Stomach smooth muscle (tissue), 2 donors: ENCODE data around the gene TPM2.

Experiments
- H3K27ac ChIP-seq: one replicate; pipeline ENCODE4 v1.7.0; 2013; ENCODE audit warnings: mild to moderate bottlenecking, low read length, inconsistent platforms
- H3K27me3 ChIP-seq, 2 donors: one replicate each; pipeline ENCODE4 v1.7.0; 2013; ENCODE audit warnings: low read length in 2 of 2; ENCODE audit not compliant: insufficient read depth in 2 of 2, control insufficient read depth in 1 of 2
- H3K36me3 ChIP-seq, 2 donors: one replicate each; pipeline ENCODE4 v1.7.0; 2013; ENCODE audit warnings: low read length in 2 of 2; ENCODE audit not compliant: control insufficient read depth in 2 of 2, insufficient read depth in 2 of 2
- H3K4me1 ChIP-seq: one replicate; pipeline ENCODE4 v1.7.0; 2013; ENCODE audit warnings: low read length; ENCODE audit not compliant: control insufficient read depth, insufficient read depth
- H3K4me3 ChIP-seq, 2 donors: one replicate each; pipeline ENCODE4 v1.7.0; 2013; ENCODE audit warnings: low read length in 2 of 2
- H3K9ac ChIP-seq, 2 donors: one replicate each; pipeline ENCODE4 v1.7.0; 2013; ENCODE audit warnings: low read length in 2 of 2, mild to moderate bottlenecking in 1 of 2
- H3K9me3 ChIP-seq, 2 donors: one replicate each; pipeline ENCODE4 v1.7.0; 2013; ENCODE audit warnings: low read length in 2 of 2; ENCODE audit not compliant: control insufficient read depth in 2 of 2
- donor health status: healthy.
- donor health status: Pancreatic carcinoma.

The TPM2 gene

DNA sequence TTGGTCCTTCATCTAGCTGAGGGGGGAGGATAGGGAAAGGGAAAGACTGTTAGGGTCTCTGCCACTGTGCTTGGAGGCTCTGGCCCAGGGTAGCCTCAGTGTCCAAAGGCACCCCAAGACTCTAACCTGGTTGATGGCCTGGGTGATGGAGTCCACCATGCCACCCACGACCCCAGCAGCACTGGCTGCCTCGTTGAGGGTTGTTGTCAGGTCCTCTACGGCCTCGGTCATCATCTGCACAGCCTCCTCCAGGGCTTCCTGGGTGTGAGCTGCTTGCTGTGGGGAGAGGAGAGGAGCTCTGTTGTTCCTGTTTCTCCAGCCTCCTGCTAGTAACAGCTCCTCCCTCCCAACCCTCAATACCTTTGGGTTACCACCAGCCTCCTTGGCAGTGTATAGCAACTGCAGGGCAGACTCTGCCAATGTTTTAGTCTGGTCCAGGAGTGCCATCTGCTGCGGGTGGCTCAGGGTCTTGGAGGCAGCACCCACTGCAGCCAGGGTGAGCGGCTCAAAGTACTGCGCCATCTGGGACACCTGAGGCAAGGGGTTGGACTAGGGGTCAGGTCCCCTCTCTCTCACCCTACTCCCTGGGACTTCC, 16.2 kb upstream of the TPM2 start:
- H3K36me3 ChIP-seq, result peaks cover 82 to 85% of the 10 kb centered on the region in 2 donors
- no peaks in the 10 kb centered on the region for H3K9me3 ChIP-seq
- H3K27ac ChIP-seq, result peak overlapping the region; percentile 46
- H3K4me3 ChIP-seq, result no peak overlapping the region
- H3K9ac ChIP-seq, result no peak overlapping the region
- H3K27me3 ChIP-seq, result no peaks in the 10 kb centered on the region
- no peaks in the 10 kb centered on the region for H3K4me1 ChIP-seq

- H3K4me3 ChIP-seq, result no peak overlapping the region
- H3K9me3 ChIP-seq, result no peaks in the 10 kb centered on the region
- H3K36me3 ChIP-seq, result peaks cover 82 to 85% of the 10 kb centered on the region in 2 donors
- peak overlapping the region; percentile 46 for H3K27ac ChIP-seq
- no peak overlapping the region for H3K9ac ChIP-seq
- H3K4me1 ChIP-seq, result no peaks in the 10 kb centered on the region
- H3K27me3 ChIP-seq, result no peaks in the 10 kb centered on the region
These were observed 15.6 kb upstream of the TPM2 start for GRCh38 chr9:35705372-35705771.

DNA sequence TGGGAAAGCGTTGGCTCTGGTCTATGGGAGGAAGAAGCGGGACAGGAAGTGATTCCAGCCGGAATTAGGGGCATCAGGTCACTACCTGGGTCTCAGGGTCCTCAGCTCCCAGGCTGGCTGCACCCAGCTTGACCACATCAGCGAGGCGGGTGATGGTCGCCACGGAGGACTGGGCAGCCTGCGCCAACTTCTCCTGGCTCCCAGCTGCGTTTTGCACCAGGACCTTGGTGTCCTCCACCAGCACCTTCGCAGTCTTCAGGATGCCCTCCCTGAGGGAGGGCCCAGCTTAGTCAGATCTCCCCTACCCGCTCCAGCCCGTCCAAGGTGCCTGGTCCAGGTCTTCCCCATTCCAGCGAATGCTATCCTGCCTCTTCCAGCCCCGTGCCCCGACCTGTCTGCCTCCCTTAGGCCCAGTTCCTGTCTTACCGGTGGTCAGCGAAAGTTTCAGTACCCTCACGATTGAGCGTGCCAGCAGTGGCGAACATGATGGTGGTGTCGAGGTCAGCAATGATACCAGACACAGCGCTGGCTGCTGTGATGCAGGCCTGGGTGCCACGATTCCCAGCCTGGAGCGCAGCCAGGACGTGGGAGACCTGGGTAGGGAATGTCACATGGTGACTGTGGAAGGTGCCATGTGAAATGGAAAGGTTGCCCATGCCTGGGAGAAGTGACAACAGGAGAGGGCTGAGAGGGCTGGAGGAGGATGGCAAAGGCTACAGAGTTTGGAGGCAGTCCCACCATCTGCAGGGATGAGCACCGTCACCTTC, 14.4 kb upstream of the TPM2 start:
- peaks cover 92 to 93% of the 10 kb centered on the region in 2 donors for H3K36me3 ChIP-seq
- no peak overlapping the region for H3K9ac ChIP-seq
- H3K27ac ChIP-seq, result no peak overlapping the region
- H3K27me3 ChIP-seq, result no peaks in the 10 kb centered on the region
- no peak overlapping the region for H3K4me3 ChIP-seq
- H3K9me3 ChIP-seq, result no peaks in the 10 kb centered on the region
- peaks cover 3% of the 10 kb centered on the region for H3K4me1 ChIP-seq

GRCh38 chr9:35702696-35703095, 13.0 kb upstream of the TPM2 start:
- Histone ChIP-seq H3K27me3 (no peaks in the 10 kb centered on the region), H3K4me3 (no peak overlapping the region), H3K9ac (no peak overlapping the region), H3K36me3 (peaks cover 93 to 97% of the 10 kb centered on the region in 2 donors), H3K4me1 (peaks cover 5% of the 10 kb centered on the region), H3K27ac (no peak overlapping the region), H3K9me3 (no peaks in the 10 kb centered on the region)

GRCh38 chr9:35700942-35701341, 11.2 kb upstream of the TPM2 start:
- Histone ChIP-seq H3K4me1 (peaks cover 18% of the 10 kb centered on the region), H3K9me3 (no peaks in the 10 kb centered on the region), H3K27me3 (no peaks in the 10 kb centered on the region), H3K4me3 (no peak overlapping the region), H3K9ac (no peak overlapping the region), H3K27ac (peak overlapping the region; percentile 33), H3K36me3 (peaks cover 92 to 95% of the 10 kb centered on the region in 2 donors)

GRCh38 chr9:35700031-35700430, 10.3 kb upstream of the TPM2 start:
- H3K9ac ChIP-seq, result no peak overlapping the region
- H3K27me3 ChIP-seq, result no peaks in the 10 kb centered on the region
- H3K27ac ChIP-seq, result peak overlapping the region; percentile 84
- no peaks in the 10 kb centered on the region for H3K9me3 ChIP-seq
- peaks cover 86 to 88% of the 10 kb centered on the region in 2 donors for H3K36me3 ChIP-seq
- no peak overlapping the region for H3K4me3 ChIP-seq
- peaks cover 21% of the 10 kb centered on the region for H3K4me1 ChIP-seq

DNA sequence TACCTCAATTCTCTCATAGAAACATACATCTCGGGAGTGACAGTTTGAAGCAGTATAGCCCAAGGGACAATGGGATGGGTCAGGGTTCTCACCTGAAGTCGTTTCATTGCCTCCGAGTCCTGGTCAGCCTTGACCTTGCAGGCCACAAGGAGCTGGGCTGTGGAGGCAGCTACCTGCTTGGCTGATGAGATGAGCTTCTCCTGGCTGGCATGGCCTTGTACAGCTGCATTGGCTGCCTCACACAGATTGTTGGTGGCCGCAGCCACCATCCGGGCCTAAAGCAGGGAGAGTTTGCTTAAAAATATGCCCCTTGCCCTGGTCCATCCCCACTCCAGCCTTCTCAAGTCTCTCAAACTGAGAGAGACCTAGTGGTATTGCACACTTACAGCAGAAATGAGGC, 8.5 kb upstream of the TPM2 start:
- peak overlapping the region; percentile 84 for H3K27ac ChIP-seq
- no peaks in the 10 kb centered on the region for H3K9me3 ChIP-seq
- H3K27me3 ChIP-seq, result no peaks in the 10 kb centered on the region
- peaks cover 68 to 70% of the 10 kb centered on the region in 2 donors for H3K36me3 ChIP-seq
- H3K9ac ChIP-seq, result no peak overlapping the region
- H3K4me1 ChIP-seq, result peaks cover 22% of the 10 kb centered on the region
- no peak overlapping the region for H3K4me3 ChIP-seq

- no peaks in the 10 kb centered on the region for H3K9me3 ChIP-seq
- H3K36me3 ChIP-seq, result peaks cover 61 to 64% of the 10 kb centered on the region in 2 donors
- peaks cover 22% of the 10 kb centered on the region for H3K4me1 ChIP-seq
- no peak overlapping the region for H3K4me3 ChIP-seq
- H3K27ac ChIP-seq, result peak overlapping the region; percentile 84
- peak overlapping the region in 1 of 2 donors; percentile 43 for H3K9ac ChIP-seq
- H3K27me3 ChIP-seq, result no peaks in the 10 kb centered on the region
These were observed 7.8 kb upstream of the TPM2 start for GRCh38 chr9:35697486-35697885.

DNA sequence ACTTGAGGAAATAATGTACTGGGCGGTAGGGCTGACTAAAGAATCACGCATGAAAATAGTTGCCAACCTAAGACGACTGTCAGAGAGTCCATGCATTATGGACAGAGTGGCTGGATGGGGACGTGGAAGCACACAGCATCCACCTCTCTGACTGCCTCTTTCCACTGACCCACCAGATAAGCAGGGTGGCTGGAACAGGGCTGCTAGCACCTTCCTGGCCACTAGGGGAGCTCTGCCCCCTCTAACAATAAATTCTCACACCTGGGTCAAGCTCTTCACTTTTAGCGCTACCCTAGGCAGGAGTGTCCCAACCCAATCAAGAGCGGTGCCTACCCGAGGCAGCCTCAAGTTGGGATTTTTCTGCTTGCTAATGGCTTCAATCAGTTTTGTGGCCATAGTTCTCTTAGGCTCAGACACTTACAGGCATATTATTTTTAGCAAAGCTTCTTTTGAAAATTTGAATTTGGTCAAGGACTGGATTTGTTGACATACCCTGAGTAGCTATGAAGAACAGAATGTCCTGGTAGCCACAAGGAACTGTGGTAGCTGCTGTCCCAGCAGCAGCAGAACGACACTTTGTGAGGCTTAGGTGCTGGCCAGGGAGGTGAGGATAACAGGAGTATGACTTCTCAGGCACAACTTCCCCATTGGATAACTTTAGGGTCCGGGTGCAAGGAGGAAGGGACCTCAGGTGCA, 6.9 kb upstream of the TPM2 start:
- peaks cover 55 to 57% of the 10 kb centered on the region in 2 donors for H3K36me3 ChIP-seq

GRCh38 chr9:35695943-35696401, 6.2 kb upstream of the TPM2 start:
- Histone ChIP-seq H3K9ac (no peak overlapping the region), H3K4me1 (peaks cover 26% of the 10 kb centered on the region), H3K27ac (peak overlapping the region; percentile 84), H3K36me3 (peaks cover 50 to 53% of the 10 kb centered on the region in 2 donors), H3K4me3 (no peak overlapping the region), H3K9me3 (no peaks in the 10 kb centered on the region), H3K27me3 (no peaks in the 10 kb centered on the region)

More for the DNA sequence above, 6.9 kb upstream of the TPM2 start:
- H3K9ac ChIP-seq, result peak overlapping the region; percentile 42 to 43
- H3K27ac ChIP-seq, result peak overlapping the region; percentile 84
- H3K4me3 ChIP-seq, result peak overlapping the region in 1 of 2 donors; percentile 40
- no peaks in the 10 kb centered on the region for H3K27me3 ChIP-seq
- no peaks in the 10 kb centered on the region for H3K9me3 ChIP-seq
- peaks cover 26% of the 10 kb centered on the region for H3K4me1 ChIP-seq
